T-helper 22 cell (primary cell): Measurements from ENCODE around the gene RGS12.

Source experiments
- DNase-seq: peaks from one replicate; pipeline ENCODE4 v3.0.0-alpha.2; 2020; ENCODE audit warnings: low read depth

Gene RGS12

GRCh38 chr4:3310301-3311094, 17.7 kb downstream of the RGS12 start:
- no peak for DNase-seq

- DNase-seq: no peak
Measured at GRCh38 chr4:3311095-3311372, 18.2 kb downstream of the RGS12 start.

GRCh38 chr4:3311489-3312171, 18.8 kb downstream of the RGS12 start:
- DNase-seq: no peak

GRCh38 chr4:3312362-3312761, 19.5 kb downstream of the RGS12 start:
- no peak for DNase-seq

- no peak for DNase-seq
Measured at GRCh38 chr4:3313139-3313538, 20.3 kb downstream of the RGS12 start.

GRCh38 chr4:3313556-3314228, 20.9 kb downstream of the RGS12 start:
- DNase-seq: no peak

- no peak for DNase-seq
Measured at GRCh38 chr4:3314706-3315260, 22.0 kb downstream of the RGS12 start.

GRCh38 chr4:3315566-3315965, 22.7 kb downstream of the RGS12 start:
- no peak for DNase-seq

- DNase-seq: no peak
Measured at GRCh38 chr4:3316146-3316545, 23.3 kb downstream of the RGS12 start.

GRCh38 chr4:3317011-3317655, 24.3 kb downstream of the RGS12 start:
- DNase-seq: no peak

GRCh38 chr4:3317656-3318211, 24.9 kb downstream of the RGS12 start:
- no peak for DNase-seq

DNA sequence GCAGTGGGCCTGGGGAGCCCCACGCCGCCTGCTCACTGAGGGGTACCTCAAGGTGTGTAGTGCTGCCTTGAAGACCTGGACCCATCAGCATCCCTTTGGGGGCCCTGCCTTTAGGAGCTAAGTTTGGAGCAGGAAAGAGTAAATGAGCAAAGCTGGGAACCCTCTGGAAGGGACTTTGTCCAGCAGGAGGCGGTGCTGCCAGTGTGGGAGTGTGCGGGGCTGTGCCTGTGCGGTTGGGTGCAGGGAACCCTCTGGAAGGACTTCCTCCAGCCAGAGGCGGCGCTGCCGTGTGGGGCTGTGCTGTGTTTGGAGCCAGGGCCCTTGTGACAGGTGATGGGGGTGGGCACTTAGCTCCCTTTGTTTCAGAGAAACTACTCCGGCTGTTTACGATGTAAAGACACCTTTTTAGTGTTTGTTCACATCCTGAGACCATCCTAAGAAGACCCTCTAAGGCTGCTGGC, 25.8 kb downstream of the RGS12 start:
- no peak for DNase-seq

DNA sequence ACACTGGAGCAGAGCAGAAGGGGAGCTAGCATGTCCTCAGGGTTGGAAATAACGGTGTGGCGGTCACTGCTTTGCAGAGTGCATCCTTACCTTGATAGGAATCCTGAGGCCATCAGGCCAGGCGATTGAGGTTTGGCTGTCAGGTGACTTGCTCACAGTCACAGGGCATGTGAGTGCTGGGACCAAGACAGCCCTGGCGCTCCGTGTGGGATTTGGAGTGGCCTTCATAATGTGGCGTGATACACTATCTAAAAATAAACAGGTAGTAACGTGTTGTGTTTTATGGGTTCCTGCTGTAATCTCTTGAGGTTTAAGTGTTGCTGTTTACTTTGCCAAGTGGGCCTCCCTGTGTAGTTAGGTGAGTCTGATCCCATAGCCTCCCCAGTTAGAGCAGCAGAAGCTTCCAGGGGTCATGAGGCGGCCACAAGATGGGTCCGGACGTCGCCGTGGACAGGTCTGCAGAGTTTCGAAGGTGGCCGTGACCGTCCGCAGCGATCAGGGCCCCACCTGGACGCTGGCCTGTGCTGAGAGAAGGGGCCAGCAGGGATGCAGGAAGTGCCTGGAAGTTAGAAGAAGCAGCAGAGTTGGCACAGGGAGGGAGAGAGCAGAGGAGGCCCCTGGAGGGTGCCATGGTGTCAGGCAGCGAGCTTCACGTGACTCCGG, 27.7 kb downstream of the RGS12 start:
- DNase-seq: no peak

- no peak for DNase-seq
Measured at GRCh38 chr4:3321295-3321889, 28.6 kb downstream of the RGS12 start.

DNA sequence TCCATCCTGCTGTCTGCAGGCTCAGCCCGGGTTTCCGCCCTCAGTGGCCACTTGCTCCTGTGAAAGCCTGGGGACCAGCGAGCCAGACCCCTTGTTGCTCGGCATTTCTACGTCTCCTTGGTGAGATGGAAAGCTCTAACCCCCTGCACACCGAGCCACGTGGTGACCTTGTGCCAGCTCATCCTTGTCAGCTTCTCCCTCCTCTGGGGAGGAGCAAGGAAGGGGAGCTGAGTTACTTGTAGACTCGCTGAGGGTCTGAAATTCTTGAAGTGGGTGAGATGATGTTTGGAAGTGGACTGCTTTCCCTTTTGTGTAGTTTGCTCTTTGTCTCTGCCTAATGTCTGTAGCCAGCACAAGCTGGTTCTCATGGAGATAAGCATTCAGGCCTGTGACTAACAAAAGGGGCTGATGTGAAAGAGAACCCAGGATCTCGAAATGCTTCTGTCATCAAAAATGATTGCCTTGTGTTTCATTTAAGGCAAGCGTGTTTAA, 29.3 kb downstream of the RGS12 start:
- no peak for DNase-seq

- no peak for DNase-seq
Measured at GRCh38 chr4:3323071-3323481, 30.3 kb downstream of the RGS12 start.

DNA sequence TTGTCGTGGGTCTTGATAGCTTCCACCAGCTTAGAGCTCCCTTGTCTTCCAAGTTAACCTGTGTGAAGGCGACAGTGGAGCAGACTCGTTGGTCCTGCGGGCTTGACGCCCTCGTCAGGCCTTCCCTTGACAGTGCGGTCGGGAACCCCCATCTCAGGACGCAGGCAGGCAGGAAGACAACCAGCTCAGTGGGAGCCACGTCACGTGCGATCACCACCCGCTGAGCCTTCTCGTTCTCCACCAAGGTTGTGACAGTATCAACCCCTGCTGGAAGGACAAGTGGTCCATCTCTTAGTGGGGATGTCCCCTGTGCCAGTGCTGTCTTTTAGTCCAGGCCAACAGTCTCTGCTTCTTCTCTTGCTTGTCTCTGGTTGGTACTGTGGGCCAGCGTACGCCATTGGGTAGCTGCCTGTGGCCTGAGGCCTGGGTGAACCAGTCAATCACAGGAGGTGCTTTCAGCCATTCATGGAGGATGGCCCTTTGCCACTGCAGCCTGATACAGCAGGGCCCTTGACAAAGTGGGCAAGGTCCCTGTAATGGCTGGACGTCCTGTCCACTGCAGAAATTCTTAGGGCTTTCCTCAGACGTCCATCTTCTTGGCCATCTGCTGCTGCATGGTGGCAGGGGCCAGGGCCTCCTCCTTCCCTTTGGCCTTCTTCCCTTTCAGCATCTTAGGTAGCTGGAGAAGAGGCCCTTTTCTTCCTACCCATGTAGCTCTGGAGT, 31.4 kb downstream of the RGS12 start:
- no peak for DNase-seq

DNA sequence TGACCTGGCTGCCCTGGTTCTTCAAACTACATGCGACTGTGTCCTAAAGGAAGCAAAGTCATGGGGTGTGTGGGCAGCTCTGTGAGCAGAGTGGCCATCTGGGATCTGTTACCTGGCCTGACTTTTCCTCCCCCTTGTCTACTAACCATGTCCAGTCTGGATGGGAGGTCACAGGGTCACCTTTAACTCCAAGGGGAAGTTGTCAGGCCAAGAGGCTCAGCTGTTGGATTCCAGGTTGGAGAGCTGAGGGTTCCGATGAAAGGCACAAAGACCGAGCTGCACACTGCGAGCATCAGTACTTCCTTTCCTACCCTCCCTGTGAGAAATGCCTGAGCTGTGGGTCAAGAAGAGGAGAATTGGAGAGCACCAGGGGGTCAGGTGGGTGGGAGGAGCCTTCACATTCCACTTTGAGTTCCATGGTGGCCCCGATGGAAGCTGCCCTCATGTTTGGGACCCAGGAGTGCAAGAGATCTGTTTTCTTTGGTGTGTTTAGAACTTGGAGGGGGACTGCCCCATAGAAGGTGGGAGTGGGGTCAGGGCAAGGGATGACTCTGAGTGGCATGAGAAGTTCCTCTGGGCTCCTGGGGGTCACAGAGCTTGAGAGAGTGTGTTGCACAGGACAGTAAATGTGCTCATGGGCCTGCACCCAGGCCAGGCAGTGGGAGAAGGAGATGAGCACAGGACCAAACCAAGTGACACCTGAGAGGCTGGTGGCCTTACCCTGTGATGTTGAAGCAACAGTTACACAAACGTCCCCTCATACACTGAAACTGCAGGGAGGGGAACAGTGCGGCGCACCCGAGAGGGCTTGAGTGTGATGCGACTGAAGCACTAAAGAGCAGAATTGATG, 36.2 kb downstream of the RGS12 start:
- DNase-seq: no peak

DNA sequence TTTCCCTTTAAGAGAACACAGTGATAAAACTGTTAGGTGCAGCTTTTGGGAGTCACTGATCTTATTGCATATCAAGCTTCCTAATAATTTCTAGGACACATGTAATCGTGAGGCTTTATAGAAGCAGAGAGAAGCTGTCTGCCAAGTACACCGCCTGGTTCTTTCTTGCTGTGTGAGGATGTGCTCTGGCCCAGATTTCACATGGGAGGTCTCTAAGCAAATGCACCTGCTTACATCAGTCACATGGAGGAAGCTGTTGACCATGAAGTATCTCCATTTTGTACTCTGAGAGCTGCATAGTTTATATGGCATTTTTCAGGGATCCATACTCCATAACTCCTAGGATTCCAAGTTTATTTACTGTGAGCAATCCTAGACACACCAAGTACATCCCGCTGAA, 37.1 kb downstream of the RGS12 start:
- DNase-seq: no peak
